ENCODE results near the gene PDS5A.

DNA sequence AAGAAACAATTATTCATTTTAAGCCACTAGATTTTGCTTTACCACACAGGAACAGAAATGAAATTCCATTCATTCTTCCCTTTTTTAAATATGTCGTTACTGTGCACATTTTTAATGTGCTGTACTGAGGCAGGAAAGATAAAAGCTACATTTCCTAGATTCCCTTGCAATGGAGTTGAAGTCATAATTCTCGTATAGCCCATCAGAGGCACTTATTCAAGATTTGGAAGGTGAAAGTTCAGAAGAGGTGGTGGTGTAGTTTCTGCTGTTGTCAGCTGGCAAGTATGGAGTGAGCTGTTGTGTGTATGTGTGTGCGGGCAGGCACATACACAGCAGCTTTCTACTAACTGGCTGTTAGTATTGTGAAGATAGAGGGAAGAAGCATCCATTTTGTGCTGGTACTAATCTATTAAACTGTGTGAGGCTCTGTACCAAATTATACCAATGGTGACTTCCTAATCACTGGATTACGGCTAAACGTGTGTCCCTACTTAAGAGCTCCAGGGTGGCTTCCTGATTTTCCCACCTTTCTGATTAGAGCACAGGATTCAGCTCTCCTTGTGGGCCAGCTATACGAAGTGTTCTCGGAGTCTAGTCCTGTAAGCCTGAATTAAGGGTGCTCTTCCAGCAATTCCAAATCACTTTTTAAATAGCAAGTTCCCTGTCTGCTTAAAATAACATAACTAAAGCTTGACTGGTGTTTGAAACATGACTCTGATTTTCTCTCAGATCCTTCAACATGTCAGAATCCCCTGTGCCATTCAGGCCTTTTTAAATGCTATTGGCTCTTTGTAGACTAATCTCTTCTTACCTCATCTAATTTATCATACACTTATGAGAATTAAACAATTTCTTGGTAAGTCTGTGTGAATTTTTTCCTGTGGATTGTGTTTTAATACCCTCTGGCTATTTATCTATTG is 43.8 kb downstream of the PDS5A start:
- TF ChIP-seq, protein P1, sequence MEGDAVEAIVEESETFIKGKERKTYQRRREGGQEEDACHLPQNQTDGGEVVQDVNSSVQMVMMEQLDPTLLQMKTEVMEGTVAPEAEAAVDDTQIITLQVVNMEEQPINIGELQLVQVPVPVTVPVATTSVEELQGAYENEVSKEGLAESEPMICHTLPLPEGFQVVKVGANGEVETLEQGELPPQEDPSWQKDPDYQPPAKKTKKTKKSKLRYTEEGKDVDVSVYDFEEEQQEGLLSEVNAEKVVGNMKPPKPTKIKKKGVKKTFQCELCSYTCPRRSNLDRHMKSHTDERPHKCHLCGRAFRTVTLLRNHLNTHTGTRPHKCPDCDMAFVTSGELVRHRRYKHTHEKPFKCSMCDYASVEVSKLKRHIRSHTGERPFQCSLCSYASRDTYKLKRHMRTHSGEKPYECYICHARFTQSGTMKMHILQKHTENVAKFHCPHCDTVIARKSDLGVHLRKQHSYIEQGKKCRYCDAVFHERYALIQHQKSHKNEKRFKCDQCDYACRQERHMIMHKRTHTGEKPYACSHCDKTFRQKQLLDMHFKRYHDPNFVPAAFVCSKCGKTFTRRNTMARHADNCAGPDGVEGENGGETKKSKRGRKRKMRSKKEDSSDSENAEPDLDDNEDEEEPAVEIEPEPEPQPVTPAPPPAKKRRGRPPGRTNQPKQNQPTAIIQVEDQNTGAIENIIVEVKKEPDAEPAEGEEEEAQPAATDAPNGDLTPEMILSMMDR (IDR thresholded peaks at IDR 0.05; ENCODE audit: low read depth, low read length) = no peak
- TF ChIP-seq EZH2phosphoT487 (IDR thresholded peaks at IDR 0.05; ENCODE audit: low read depth) = no peak
